GM12878 (cell line): ENCODE measurements around the gene BACE1-AS. TPM values are rescaled to one million over a fixed set of nuclear protein-coding genes. Genes with fewer than 3 reads are reported as not detected.

Experiments
- ATAC-seq: fragments of 200-7000 bp; cut with Tn5 transposase; 3 replicates; pipeline ENCODE4 v1.9.1; 2020; ENCODE audit warnings: mild to moderate bottlenecking, moderate library complexity
- BruUV-seq: library from RNA; stranded (reverse); fragments of 400-500 nt; replicated peaks from 2 replicates; lab custom pipeline; 2021; lab: Mats Ljungman, UMichigan
- CTCF ChIA-PET: fragments of 300-600 bp; sonication (Branson Sonifier 250); formaldehyde crosslinking; extraction: SDS; loops from one replicate; lab custom pipeline; 2021; ENCODE audit warnings: inconsistent platforms; lab: Yijun Ruan, JAX
- POLR2A ChIA-PET: fragments of 350-600 bp; formaldehyde crosslinking; extraction: SDS; loops from one replicate; lab custom pipeline; 2021; ENCODE audit warnings: inconsistent platforms; lab: Charles Lee
- RAD21 ChIA-PET: fragments of 300-600 bp; sonication (Branson Sonifier 250); formaldehyde crosslinking; loops from one replicate; lab custom pipeline; 2023; ENCODE audit warnings: antibody characterized with exemption; ENCODE audit not compliant: unreplicated experiment; lab: Charles Lee
- SMC1A ChIA-PET: fragments of 300-600 bp; sonication (Branson Sonifier 250); formaldehyde crosslinking; loops from one replicate; lab custom pipeline; 2023; ENCODE audit not compliant: unreplicated experiment, uncharacterized antibody; lab: Charles Lee
- DNase-seq: peaks from one replicate; pipeline ENCODE4 v3.0.0-alpha.2; 2011; ENCODE audit warnings: low read depth, low spot score
- FAIRE-seq: peaks from 3 replicates; lab custom pipeline; 2011; peaks lifted over from hg19 to GRCh38; lab: Jason Lieb, UNC
- H2AFZ ChIP-seq: 2 replicates; pipeline ENCODE4 v1.6.0; 2011; ENCODE audit warnings: low read depth, low read length, control low read depth; ENCODE audit not compliant: control insufficient read depth
- H3K27ac ChIP-seq: 2 replicates; pipeline ENCODE4 v1.5.1; 2011; ENCODE audit warnings: control low read depth; ENCODE audit not compliant: control insufficient read depth, insufficient read depth
- H3K27me3 ChIP-seq, 2 experiments: replicated peaks in 1 of 2; 2 replicates each; pipeline versions ENCODE4 v1.6.0 to v1.6.1; 2011; ENCODE audit warnings: low read length in 1 of 2; ENCODE audit not compliant: control insufficient read depth in 2 of 2, insufficient read depth in 2 of 2
- H3K36me3 ChIP-seq, 2 experiments: 2 replicates each; pipeline ENCODE4 v1.5.1; 2011; ENCODE audit warnings: low read length in 1 of 2; ENCODE audit not compliant: control insufficient read depth in 2 of 2, insufficient read depth in 2 of 2
- H3K4me1 ChIP-seq: 2 replicates; pipeline ENCODE4 v1.6.1; 2011; ENCODE audit warnings: mild to moderate bottlenecking, low read length, moderate library complexity, mixed read lengths; ENCODE audit not compliant: control insufficient read depth, insufficient read depth
- H3K4me2 ChIP-seq: 2 replicates; pipeline ENCODE4 v1.6.0; 2011; ENCODE audit warnings: control low read depth; ENCODE audit not compliant: control insufficient read depth, insufficient read depth
- H3K4me3 ChIP-seq: fragments of 200-600 bp; sonication (generic); 2 replicates; pipeline ENCODE4 v1.5.1; 2016
- H3K79me2 ChIP-seq: 2 replicates; pipeline ENCODE4 v1.6.0; 2011; ENCODE audit warnings: low read length; ENCODE audit not compliant: control insufficient read depth, insufficient read depth
- H3K9ac ChIP-seq: 2 replicates; pipeline ENCODE4 v1.8.0; 2011; ENCODE audit warnings: low read length, control low read depth, mixed read lengths; ENCODE audit not compliant: control insufficient read depth, insufficient read depth
- H3K9me3 ChIP-seq: replicated peaks from 3 replicates; pipeline ENCODE4 v1.5.1; 2011; ENCODE audit warnings: mild to moderate bottlenecking, low read length; ENCODE audit not compliant: control insufficient read depth, insufficient read depth
- H4K20me1 ChIP-seq: 2 replicates; pipeline ENCODE4 v1.6.0; 2011; ENCODE audit not compliant: control insufficient read depth, insufficient read depth
- ATF3 ChIP-seq: IDR thresholded peaks from 2 replicates; pipeline ENCODE4 v1.6.1; 2011; ENCODE audit warnings: low read depth, mild to moderate bottlenecking, low read length, moderate library complexity, borderline replicate concordance; ENCODE audit errors: extremely low read depth
- CHD2 ChIP-seq: IDR thresholded peaks from 2 replicates; pipeline ENCODE4 v1.6.1; 2011; ENCODE audit warnings: low read depth, low read length, improper control_type of control experiment, borderline replicate concordance
- IKZF1 ChIP-seq: fragments of 450-650 bp; conservative IDR thresholded peaks from 2 replicates; pipeline ENCODE4 v1.6.1; 2017; ENCODE audit warnings: antibody characterized with exemption, mild to moderate bottlenecking
- IRF4 ChIP-seq: IDR thresholded peaks from 2 replicates; pipeline ENCODE4 v1.6.1; 2011; ENCODE audit warnings: low read depth, low read length
- NFXL1 ChIP-seq: fragments of 450-650 bp; IDR thresholded peaks from 2 replicates; pipeline ENCODE4 v1.6.1; 2017; ENCODE audit warnings: antibody characterized with exemption, mild to moderate bottlenecking, borderline replicate concordance
- POLR2AphosphoS5 ChIP-seq: IDR thresholded peaks from 2 replicates; pipeline ENCODE4 v1.6.1; 2011; ENCODE audit warnings: mild to moderate bottlenecking, low read length, inconsistent platforms
- POU2F2 ChIP-seq: IDR thresholded peaks from 3 replicates; pipeline ENCODE4 v1.6.1; 2011; ENCODE audit warnings: low read depth, mild to moderate bottlenecking, low read length, borderline replicate concordance
- RAD21 ChIP-seq: IDR thresholded peaks from 2 replicates; pipeline ENCODE4 v1.6.1; 2011; ENCODE audit warnings: mild to moderate bottlenecking, low read depth, low read length, moderate library complexity; ENCODE audit not compliant: insufficient read depth
- RBBP5 ChIP-seq: fragments of 200-600 bp; sonication (generic); conservative IDR thresholded peaks from 2 replicates; pipeline ENCODE4 v1.6.1; 2016
- TBL1XR1 ChIP-seq: IDR thresholded peaks from 2 replicates; pipeline ENCODE4 v1.6.1; 2012; ENCODE audit warnings: low read depth, low read length, improper control_type of control experiment
- TCF12 ChIP-seq: IDR thresholded peaks from 2 replicates; pipeline ENCODE4 v1.6.1; 2011; ENCODE audit warnings: low read depth, mild to moderate bottlenecking, low read length
- ZBTB11 ChIP-seq: fragments of 450-650 bp; formaldehyde crosslinking; IDR thresholded peaks from 2 replicates; pipeline ENCODE4 v1.5.0; 2022; ENCODE audit warnings: mild to moderate bottlenecking, missing genetic modification characterization
- ZNF24 ChIP-seq: fragments of 450-650 bp; IDR thresholded peaks from 2 replicates; pipeline ENCODE4 v1.6.1; 2017; ENCODE audit warnings: antibody characterized with exemption, mild to moderate bottlenecking
- ZNF622 ChIP-seq: fragments of 450-650 bp; IDR thresholded peaks from 2 replicates; pipeline ENCODE4 v1.6.1; 2017; ENCODE audit warnings: mild to moderate bottlenecking, inconsistent platforms
- WGBS: methylation state at CpG from one replicate; pipeline ENCODE4 v1.1.6; 2016; ENCODE audit warnings: low lambda C conversion rate; ENCODE audit not compliant: insufficient replicate concordance, insufficient coverage; ENCODE audit errors: missing lambda C conversion rate; 5-methylcytosine and 5-hydroxymethylcytosine counted together
- in situ Hi-C: fragments of 300-500 bp; cut with MboI; formaldehyde crosslinking; loops from 9 replicates; pipeline ENCODE4 v1.14.3; 2018; ENCODE audit warnings: mixed read lengths
- intact Hi-C: fragments of 100-400 bp; cut with micrococcal nuclease; formaldehyde crosslinking; loops from one replicate; pipeline ENCODE4 v1.14.2; 2022; ENCODE audit not compliant: unreplicated experiment
- polyA plus RNA-seq, 11 experiments: library from polyadenylated mRNA; depleted of rRNA in 4 of 11; unstranded in 6 of 11; stranded (reverse) in 5 of 11; fragments of >200 nt; fragmentation: Nextera tagmentation in 4 of 11; fragmentation: Illumina TruSeq in 1 of 11; extraction: Ambion mirVana in 4 of 11; extraction: Trizol in 1 of 11; gene quantifications; 1 replicate in 1 of 11; 2 replicates in 10 of 11; pipeline versions ENCODE4 v1.2.1 to v1.2.3, GENCODE V29; 2011 to 2016; ENCODE audit warnings: inconsistent platforms in 2 of 11, missing spikeins in 2 of 11, low read depth in 1 of 11
- total RNA-seq, 4 experiments: library from RNA; depleted of rRNA in 3 of 4; stranded (reverse); fragments of >200 nt in 3 of 4; fragmentation: Illumina TruSeq in 1 of 4; extraction: Trizol in 1 of 4; gene quantifications; 2 replicates each; pipeline versions ENCODE4 v1.2.1 to v1.2.3, GENCODE V29; 2013 to 2021

BACE1-AS gene
- total and polyA plus RNA-seq, 10 of the 15 experiments (the other 5 are each of a cell fraction or from before 2014, with no cell fraction given), result 2.0 to 6.7 (median 3.9) TPM

GRCh38 chr11:117303101-117303500, 12.0 kb downstream of the BACE1-AS start:
- SMC1A ChIA-PET, result no interaction called here
- WGBS, result 0% methylated on average over 4 of the region's 4 CpGs
- CTCF ChIA-PET, result interaction anchor here (1.0 to 1.2 kb wide), 2 partner anchors 93 to 505 kb away, joined by 3 read pairs; no protein-coding TSS in a partner anchor

More at GRCh38 chr11:117303101-117303500, 12.0 kb downstream of the BACE1-AS start:
- no peaks in the 10 kb centered on the region for H4K20me1 ChIP-seq
- H3K79me2 ChIP-seq, result no peaks in the 10 kb centered on the region
- FAIRE-seq (no peak), DNase-seq (no peak), ATAC-seq (no peak)
- H3K36me3 ChIP-seq, result no peaks in the 10 kb centered on the region
- H3K27ac ChIP-seq, result no peak overlapping the region
- intact Hi-C loops, result no loop called here
- POLR2A ChIA-PET, result interaction anchor here (1.4 kb wide), 1 partner anchor 25 kb away, joined by 7 read pairs; the partner anchor contains the start of gene CEP164
- no peak overlapping the region for H3K4me2 ChIP-seq
- H3K4me1 ChIP-seq, result no peaks in the 10 kb centered on the region
- H3K9me3 ChIP-seq, result no peaks in the 10 kb centered on the region
- in situ Hi-C loops, result no loop called here
- no peak overlapping the region for H2AFZ ChIP-seq
- RAD21 ChIA-PET, result interaction anchor here (2.0 kb wide), 1 partner anchor 25 kb away, joined by 6 read pairs; the partner anchor contains the start of gene CEP164
- H3K4me3 ChIP-seq, result no peak overlapping the region
- BruUV-seq, result no TSS peak
- H3K9ac ChIP-seq, result no peak overlapping the region
- H3K27me3 ChIP-seq, result peaks cover 2% of the 10 kb centered on the region in 2 experiments; a peak in 1 of 4 replicates
- TF ChIP-seq IKZF1 (no peak), TBL1XR1 (no peak), IRF4 (no peak), CHD2 (no peak), TCF12 (no peak), ZBTB11 (no peak), ZNF24 (no peak), NFXL1 (no peak), ZNF622 (no peak), RBBP5 (no peak), POU2F2 (no peak), POLR2AphosphoS5 (no peak), RAD21 (no peak), ATF3 (no peak)
